Endothelial cell of umbilical vein (primary cell): ENCODE data around the gene GAS7. TPM values are rescaled to one million over a fixed set of nuclear protein-coding genes. Genes with fewer than 3 reads are reported as not detected.

Source experiments
- BruUV-seq: library from RNA; stranded (reverse); fragments of 400-500 nt; replicated peaks from 2 replicates; lab custom pipeline; 2021; lab: Mats Ljungman, UMichigan
- CTCF ChIA-PET: fragments of 300-600, 350-600 bp; sonication (Branson Sonifier 250); formaldehyde crosslinking; loops from one replicate; lab custom pipeline; 2021; ENCODE audit warnings: antibody characterized with exemption, inconsistent platforms; lab: Charles Lee
- POLR2A ChIA-PET: fragments of 300-600, 350-600 bp; sonication (Branson Sonifier 250); formaldehyde crosslinking; loops from one replicate; lab custom pipeline; 2021; ENCODE audit warnings: antibody characterized with exemption, inconsistent platforms; lab: Charles Lee
- DNase-seq: peaks from one replicate; pipeline ENCODE4 v3.0.0-alpha.2; 2011; ENCODE audit warnings: low read depth, low spot score
- FAIRE-seq: peaks from 2 replicates; lab custom pipeline; 2011; peaks lifted over from hg19 to GRCh38; lab: Jason Lieb, UNC
- H2AFZ ChIP-seq: 2 replicates; pipeline ENCODE4 v1.6.0; 2012; ENCODE audit warnings: low read depth, low read length, control low read depth, inconsistent platforms
- H3K27ac ChIP-seq: 2 replicates; pipeline ENCODE4 v1.5.1; 2011; ENCODE audit warnings: low read depth, mild to moderate bottlenecking, control low read depth, low read length, moderate library complexity; ENCODE audit not compliant: insufficient read depth
- H3K27me3 ChIP-seq, 2 experiments: 2 replicates each; pipeline versions ENCODE4 v1.6.0 to v1.6.1; 2011; ENCODE audit warnings: low read length in 2 of 2, mixed read lengths in 1 of 2; ENCODE audit not compliant: control insufficient read depth in 2 of 2, insufficient read depth in 2 of 2
- H3K36me3 ChIP-seq, 2 experiments: 2 replicates in 1 of 2; 3 replicates in 1 of 2; pipeline ENCODE4 v1.5.1; 2011; ENCODE audit warnings: low read length in 2 of 2, mild to moderate bottlenecking in 1 of 2, moderate library complexity in 1 of 2; ENCODE audit not compliant: control insufficient read depth in 2 of 2, insufficient read depth in 2 of 2; ENCODE audit errors: extremely low read depth in 1 of 2
- H3K4me1 ChIP-seq: 3 replicates; pipeline ENCODE4 v1.5.1; 2011; ENCODE audit warnings: mild to moderate bottlenecking, low read length; ENCODE audit not compliant: control insufficient read depth, insufficient read depth; ENCODE audit errors: extremely low read depth
- H3K4me2 ChIP-seq: 2 replicates; pipeline ENCODE4 v1.6.1; 2011; ENCODE audit warnings: low read length, control low read depth, mixed read lengths; ENCODE audit not compliant: insufficient read depth
- H3K4me3 ChIP-seq, 3 experiments: fragments of 200-600 bp in 1 of 3; sonication (generic), shearing (Covaris generic) in 1 of 3; replicated peaks in 1 of 3; 2 replicates each; pipeline ENCODE4 v1.5.1; 2011 to 2016; ENCODE audit warnings: control low read depth in 3 of 3, low read length in 3 of 3, mild to moderate bottlenecking in 2 of 3, inconsistent platforms in 1 of 3, low read depth in 1 of 3, moderate library complexity in 1 of 3; ENCODE audit not compliant: insufficient read depth in 1 of 3
- H3K79me2 ChIP-seq: 2 replicates; pipeline ENCODE4 v1.6.0; 2012; ENCODE audit warnings: low read length, inconsistent platforms; ENCODE audit not compliant: control insufficient read depth, insufficient read depth
- H3K9ac ChIP-seq: replicated peaks from 2 replicates; pipeline ENCODE3; 2011; ENCODE audit warnings: low read length, control low read depth; ENCODE audit not compliant: insufficient read depth; ENCODE audit errors: extremely low read depth
- H3K9me1 ChIP-seq: replicated peaks from 3 replicates; pipeline ENCODE4 v1.6.0; 2011; ENCODE audit warnings: mild to moderate bottlenecking, low read length; ENCODE audit not compliant: control insufficient read depth, insufficient read depth; ENCODE audit errors: extremely low read depth
- H3K9me3 ChIP-seq: replicated peaks from 2 replicates; pipeline ENCODE4 v1.5.1; 2012; ENCODE audit warnings: low read length, inconsistent platforms; ENCODE audit not compliant: control insufficient read depth, insufficient read depth
- H4K20me1 ChIP-seq: replicated peaks from 2 replicates; pipeline ENCODE3; 2011; ENCODE audit warnings: mild to moderate bottlenecking, low read length; ENCODE audit not compliant: control insufficient read depth, insufficient read depth; ENCODE audit errors: extremely low read depth
- CTCF ChIP-seq, 2 donors: IDR thresholded peaks; 1 replicate in 1 of 2; 2 replicates in 1 of 2; pipeline ENCODE4 v1.5.1; 2011; ENCODE audit warnings: low read length in 2 of 2, mild to moderate bottlenecking in 2 of 2, moderate library complexity in 2 of 2, control low read depth in 1 of 2, inconsistent platforms in 1 of 2, low read depth in 1 of 2; ENCODE audit not compliant: insufficient read depth in 1 of 2; ENCODE audit errors: extremely low read depth in 1 of 2
- EZH2 ChIP-seq: IDR thresholded peaks from 2 replicates; pipeline ENCODE4 v1.6.1; 2012; ENCODE audit warnings: borderline replicate concordance, low read depth, mild to moderate bottlenecking, moderate library complexity, low read length, inconsistent platforms; ENCODE audit not compliant: severe bottlenecking
- FOS ChIP-seq: IDR thresholded peaks from 2 replicates; pipeline ENCODE4 v1.6.1; 2011; ENCODE audit warnings: mild to moderate bottlenecking, low read length, moderate library complexity, borderline replicate concordance; ENCODE audit not compliant: insufficient read depth
- GATA2 ChIP-seq: IDR thresholded peaks from 2 replicates; pipeline ENCODE4 v1.7.0; 2011; ENCODE audit warnings: low read depth, mild to moderate bottlenecking, moderate library complexity, mixed read lengths, low read length; ENCODE audit not compliant: insufficient read length, insufficient read depth
- JUN ChIP-seq: IDR thresholded peaks from 2 replicates; pipeline ENCODE4 v1.6.1; 2011; ENCODE audit warnings: borderline replicate concordance, low read depth; ENCODE audit not compliant: insufficient read length, insufficient read depth
- MAX ChIP-seq: IDR thresholded peaks from 2 replicates; pipeline ENCODE4 v1.6.1; 2011; ENCODE audit not compliant: insufficient read depth, insufficient read length
- MYC ChIP-seq: IDR thresholded peaks from one replicate; pipeline ENCODE4 v1.6.1; 2011; ENCODE audit warnings: mild to moderate bottlenecking, low read depth, low read length
- POLR2A ChIP-seq: IDR thresholded peaks from 2 replicates; pipeline ENCODE4 v1.6.1; 2012; ENCODE audit warnings: low read depth, mild to moderate bottlenecking, control low read depth, low read length
- POLR2AphosphoS5 ChIP-seq: IDR thresholded peaks from 2 replicates; pipeline ENCODE4 v1.6.1; 2012; ENCODE audit warnings: low read depth, mild to moderate bottlenecking, control low read depth, low read length, moderate library complexity; ENCODE audit not compliant: insufficient read depth
- dilution Hi-C: fragments of 300-500 bp; cut with MboI; formaldehyde crosslinking; loops from one replicate; pipeline ENCODE4 v1.15.0; 2019; ENCODE audit warnings: low sequenced_read_pairs; ENCODE audit not compliant: extremely low pct_ligation_motif_present
- intact Hi-C: fragments of 100-400 bp; cut with micrococcal nuclease; formaldehyde crosslinking; loops from one replicate; pipeline ENCODE4 v1.10.0; 2022
- polyA plus RNA-seq, 4 experiments: library from polyadenylated mRNA; depleted of rRNA in 3 of 4; stranded (reverse) in 3 of 4; unstranded in 1 of 4; fragments of >200 nt; gene quantifications; 2 replicates each; pipeline versions ENCODE4 v1.2.1 to v1.2.3, GENCODE V29; 2011 to 2012; ENCODE audit warnings: missing spikeins in 1 of 4
- total RNA-seq: library from RNA; stranded (reverse); gene quantifications from 2 replicates; pipeline ENCODE4 v1.2.3, GENCODE V29; 2021

Gene GAS7
- total and polyA plus RNA-seq, 2 donors (not counting 3 experiments of a cell fraction or from before 2014, with no cell fraction given) = not detected

DNA sequence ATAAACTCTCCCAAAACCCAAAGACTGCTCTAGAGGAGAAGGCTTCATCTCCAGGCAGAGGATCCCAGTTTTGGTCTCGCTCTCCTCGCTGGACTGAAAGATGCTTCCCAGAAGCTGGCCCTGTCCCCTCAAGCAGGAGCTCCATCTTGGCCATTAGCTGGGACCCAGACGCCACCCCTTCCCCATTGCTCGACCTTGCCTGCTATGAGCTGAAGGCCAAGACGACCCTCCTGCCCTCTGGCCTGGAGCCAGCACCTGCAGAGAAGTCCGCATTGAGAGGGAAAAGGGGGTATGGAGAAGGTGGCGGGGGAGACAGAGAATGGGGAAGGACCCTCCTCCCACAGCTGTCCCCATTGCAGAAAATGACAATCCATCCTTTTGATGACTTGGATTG lies 289.8 kb downstream of the GAS7 start:
- H3K9me1 ChIP-seq = no peaks in the 10 kb centered on the region
- dilution Hi-C loops = no loop called here
- intact Hi-C loops = no loop called here
- DNase-seq = no peak
- ChIA-PET POLR2A (no interaction called here), CTCF (interaction anchor here (1.4 kb wide), 1 partner anchor 30 kb away, joined by 3 read pairs; no protein-coding TSS in a partner anchor)
- H3K27me3 ChIP-seq = no peaks in the 10 kb centered on the region
- H3K9ac ChIP-seq = no peak overlapping the region
- no peak overlapping the region for H3K4me2 ChIP-seq
- TF ChIP-seq MAX (no peak), POLR2A (no peak), EZH2 (no peak), JUN (no peak), MYC (no peak), POLR2AphosphoS5 (no peak), FOS (no peak), CTCF (IDR thresholded peaks at IDR 0.05; ENCODE audit: extremely low read depth in 1 of 2, insufficient read depth in 1 of 2, low read depth in 1 of 2, low read length in 2 of 2) (no peak), GATA2 (no peak)
- H3K36me3 ChIP-seq = no peaks in the 10 kb centered on the region
- H3K27ac ChIP-seq = no peak overlapping the region
- no peaks in the 10 kb centered on the region for H3K79me2 ChIP-seq
- no peak overlapping the region for H3K4me3 ChIP-seq
- H3K4me1 ChIP-seq = no peaks in the 10 kb centered on the region
- peaks cover 7% of the 10 kb centered on the region for H3K9me3 ChIP-seq
- no peak overlapping the region for H2AFZ ChIP-seq
- no peaks in the 10 kb centered on the region for H4K20me1 ChIP-seq
- BruUV-seq = no TSS peak
- no peak for FAIRE-seq
